HG03066 (cell line): ENCODE measurements around the gene ITGAD.
"Not testable (repeated sequence)": the region's sequence is repeated elsewhere in the genome, so short reads cannot be mapped to it uniquely, and the experiment has no call there.

Source experiments
- ATAC-seq: cut with Tn5 transposase; IDR thresholded peaks from one replicate; pipeline ENCODE4 v1.9.1; 2021; ENCODE audit warnings: low read depth; ENCODE audit not compliant: unreplicated experiment

Gene ITGAD

DNA sequence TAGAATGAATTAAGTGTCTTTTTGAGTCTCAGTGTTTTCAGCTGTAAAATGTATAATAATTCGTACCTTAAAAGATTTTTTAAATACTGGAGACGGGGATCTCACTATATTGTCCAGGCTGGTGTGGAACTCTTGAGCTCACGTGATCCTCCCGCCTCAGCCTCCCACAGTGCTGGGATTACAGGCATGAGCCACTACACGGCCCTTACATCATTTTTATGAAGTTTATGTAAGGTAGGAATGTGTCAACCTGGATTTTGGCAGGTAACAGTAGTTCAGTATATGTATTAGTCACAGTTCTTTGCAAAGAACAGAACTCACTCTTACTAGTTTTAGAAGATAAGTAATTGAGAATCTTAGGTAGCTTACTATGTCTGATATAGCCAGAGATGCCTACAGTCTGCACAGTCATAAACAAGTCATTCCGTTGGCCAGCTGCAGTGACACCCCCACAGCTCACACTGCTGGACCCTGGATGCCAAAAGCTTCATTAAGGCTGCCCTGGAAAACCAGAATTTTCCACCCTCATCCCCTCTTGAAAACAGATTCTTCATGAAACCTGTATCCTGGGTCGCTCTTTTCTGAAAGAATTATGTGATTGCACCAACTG is 35.6 kb downstream of the ITGAD start:
- no peak for ATAC-seq

DNA sequence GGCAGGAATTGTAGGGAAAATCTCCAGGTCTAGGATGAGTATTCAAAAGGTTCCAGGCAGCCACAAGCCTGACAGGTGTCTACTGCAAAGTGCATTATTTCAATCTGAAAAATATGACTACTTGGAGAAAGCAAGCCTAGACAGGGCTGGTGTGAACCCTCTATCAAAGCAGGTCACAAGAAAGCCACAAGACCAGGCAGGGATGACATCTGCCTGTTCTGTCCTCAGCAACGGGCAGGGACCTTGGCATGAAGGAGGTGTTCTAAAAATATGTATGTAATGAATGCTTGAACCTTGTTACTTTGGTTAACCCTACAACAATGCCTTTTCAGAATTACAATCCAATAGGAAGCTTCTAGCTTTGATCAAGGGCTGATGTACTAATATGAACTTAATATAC is 36.2 kb downstream of the ITGAD start:
- ATAC-seq = no peak

DNA sequence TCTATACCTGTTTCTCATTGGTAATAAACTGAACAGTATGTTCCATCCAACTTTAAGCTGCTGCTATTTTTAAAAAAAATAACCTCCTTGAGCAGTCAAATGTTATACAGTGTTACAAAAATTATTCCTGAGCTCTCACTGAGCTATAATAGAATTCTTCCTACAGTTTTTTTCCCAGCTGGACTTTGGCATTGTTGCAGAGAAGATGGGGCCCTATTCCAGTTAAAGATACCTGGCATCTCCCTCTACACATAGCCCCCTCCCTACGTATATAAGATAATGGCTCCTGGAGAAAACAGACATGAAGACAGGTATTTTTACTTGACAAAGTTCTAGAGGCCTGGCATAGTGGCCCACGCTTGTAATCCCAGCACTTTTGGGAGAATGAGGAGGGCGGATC is 36.7 kb downstream of the ITGAD start:
- ATAC-seq = no peak

DNA sequence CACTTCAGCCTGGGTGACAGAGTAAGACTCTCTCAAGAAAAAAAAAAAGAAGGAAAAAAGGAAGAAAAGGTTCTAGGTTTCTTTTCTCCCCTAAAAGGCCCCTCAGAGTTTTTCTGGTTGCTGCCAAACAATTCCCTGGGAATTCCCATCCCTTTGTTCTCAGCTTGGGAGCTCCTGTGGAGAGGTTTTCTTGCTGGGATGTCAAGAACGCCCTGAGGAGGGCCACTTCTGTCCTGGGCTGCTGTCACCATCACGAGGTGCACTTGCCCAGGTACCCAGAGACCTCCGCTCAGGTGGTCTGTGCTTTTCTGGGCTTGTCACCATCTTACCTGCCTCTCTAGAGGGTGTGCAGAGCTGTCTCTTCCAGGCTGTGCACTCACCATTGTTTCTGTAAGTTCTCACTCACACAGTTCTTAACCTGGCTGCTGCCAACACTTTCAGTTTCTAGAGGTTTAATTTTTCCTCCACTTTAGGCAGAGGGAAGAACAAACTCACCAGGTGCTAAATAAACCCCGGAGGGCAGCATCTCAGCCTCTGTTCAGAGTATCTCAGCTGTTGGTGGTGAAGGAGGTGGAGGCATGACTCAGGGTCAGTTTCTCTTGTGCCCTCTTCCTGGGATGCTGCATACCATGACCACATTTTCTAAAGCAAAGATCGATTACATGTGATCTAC is 37.4 kb downstream of the ITGAD start:
- ATAC-seq = no peak

DNA sequence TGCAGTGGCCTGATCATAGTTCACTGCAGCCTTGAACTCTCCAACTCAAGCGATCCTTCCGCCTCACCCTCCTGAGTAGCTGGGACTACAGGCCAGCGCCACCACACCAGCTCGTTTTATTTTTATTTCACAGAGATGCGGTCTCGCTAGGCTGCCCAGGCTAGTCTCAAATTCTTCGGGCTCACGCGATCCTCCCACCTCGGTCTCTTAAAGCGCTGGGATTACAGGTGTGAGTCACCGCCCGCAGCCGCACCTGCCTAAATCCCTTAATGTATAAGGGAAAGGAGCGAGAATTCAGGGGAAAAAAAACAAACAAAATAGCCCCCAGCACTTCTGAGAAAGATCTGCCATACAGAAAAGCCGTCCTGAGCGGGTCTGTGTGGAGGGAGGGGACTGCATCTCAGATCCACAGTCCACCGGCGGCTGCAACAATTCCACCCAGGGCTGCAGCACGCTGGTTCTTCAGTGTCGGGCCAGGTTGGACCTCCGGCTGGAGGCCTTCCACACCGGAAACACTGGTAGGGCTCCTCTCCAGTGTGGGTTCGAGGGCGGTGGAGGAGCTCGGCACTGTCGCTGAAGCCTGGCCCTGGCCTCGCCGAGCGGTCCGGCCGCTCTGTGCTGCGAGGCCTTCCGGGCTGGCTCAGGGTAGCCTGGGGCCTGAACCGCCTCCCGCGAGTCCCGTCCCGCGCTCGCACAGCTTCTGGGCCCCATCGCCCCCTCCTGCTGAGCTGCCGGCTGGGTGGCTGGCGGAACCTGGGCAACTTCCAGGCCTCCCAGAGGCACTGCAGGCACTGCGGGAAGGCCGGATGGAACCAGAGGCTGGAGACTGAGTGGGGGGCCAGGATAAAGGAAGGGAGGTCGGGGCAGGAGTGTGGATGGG is 42.4 kb downstream of the ITGAD start:
- no peak for ATAC-seq

DNA sequence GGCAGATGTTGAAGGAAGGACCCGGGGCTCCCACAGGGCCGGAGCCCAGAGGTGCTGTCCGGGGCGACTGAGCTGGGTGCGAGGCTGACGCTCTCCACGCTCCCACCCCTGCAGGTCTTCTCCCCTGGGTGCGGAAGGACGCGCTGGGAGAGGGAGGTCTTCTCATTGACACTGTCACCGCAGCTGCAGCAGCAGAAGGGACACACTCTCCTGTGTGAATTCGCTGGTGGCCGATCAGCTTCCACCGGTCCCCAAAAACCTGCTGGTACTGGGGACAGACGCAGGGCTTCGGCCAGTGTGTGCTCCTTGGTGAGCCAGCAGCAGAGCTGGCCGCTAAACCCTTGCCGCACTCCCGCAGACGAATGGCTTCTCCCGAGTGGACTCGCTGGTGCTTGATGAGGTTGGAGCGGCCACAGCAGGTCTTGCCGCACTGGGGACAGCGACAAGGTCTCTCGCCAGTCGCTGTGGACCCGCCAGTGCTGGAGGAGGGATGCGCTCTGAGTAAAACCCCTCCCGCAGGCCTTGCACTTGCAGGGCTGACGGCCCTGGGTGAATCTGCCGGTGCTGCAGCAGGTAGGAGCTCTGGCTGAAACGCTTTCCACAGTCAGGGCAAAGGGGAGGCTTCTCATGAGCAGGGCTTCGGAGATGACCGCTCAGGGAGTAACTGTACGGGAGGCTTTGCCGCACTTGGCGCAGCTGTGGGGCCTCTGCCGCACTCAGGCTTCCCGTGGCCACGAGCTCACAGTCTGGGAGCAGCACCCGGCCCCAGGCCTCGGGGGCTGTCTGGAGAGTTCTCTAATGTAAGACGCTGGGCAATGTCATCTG is 43.3 kb downstream of the ITGAD start:
- no peak for ATAC-seq

DNA sequence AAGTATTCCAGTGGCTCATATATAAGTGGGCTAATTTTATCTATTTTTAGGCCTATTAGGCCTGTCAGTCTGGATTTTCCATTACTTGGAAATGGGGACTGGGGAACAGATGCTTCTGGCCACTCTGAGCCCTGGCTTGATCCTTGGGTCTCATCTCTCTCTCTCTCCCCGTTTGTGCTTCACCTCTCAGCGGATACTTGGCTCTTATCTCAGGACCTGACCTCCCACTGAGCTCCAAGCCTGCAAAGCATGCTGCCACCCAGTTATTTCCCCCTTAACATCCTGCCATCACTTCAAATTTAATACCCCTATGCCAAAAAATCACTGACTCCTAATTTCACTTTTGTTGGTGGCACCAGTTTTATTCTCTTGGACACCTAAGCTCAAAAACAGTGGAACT is 45.3 kb downstream of the ITGAD start:
- no peak for ATAC-seq

DNA sequence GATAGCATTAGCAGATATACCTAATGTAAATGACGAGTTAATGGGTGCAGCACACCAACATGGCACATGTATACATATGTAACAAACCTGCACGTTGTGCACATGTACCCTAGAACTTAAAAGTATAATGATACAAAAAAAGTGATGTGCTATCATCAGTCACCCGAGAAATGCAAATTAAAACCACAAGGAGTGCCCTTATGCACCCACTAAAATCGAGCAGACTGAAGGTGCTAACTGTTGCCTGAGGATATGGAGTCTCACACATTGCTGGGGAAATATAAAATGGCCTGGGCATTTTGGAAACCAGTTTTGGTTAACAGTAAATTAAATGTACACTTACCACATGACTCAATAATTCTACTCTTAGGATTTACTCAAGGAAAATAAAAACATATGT is 45.9 kb downstream of the ITGAD start:
- not testable (repeated sequence) for ATAC-seq

DNA sequence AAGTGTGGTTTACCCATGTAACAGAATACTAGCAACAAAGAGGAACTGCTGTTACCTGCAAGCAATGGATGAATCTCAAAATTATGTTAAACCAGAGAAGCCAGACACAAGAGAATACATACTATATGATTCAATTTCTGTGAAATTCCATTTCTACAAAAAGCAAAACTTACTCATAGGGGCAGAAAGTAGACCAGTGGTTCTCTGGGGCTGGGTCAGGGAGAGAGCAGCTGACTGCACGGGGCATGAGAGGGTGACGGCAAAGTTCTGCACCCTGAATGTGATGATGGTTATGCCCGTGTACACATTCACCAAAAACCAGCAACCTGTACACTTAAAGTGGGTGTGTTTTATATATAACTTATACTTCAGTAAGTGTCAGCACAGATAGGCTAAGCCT is 46.4 kb downstream of the ITGAD start:
- no peak for ATAC-seq

DNA sequence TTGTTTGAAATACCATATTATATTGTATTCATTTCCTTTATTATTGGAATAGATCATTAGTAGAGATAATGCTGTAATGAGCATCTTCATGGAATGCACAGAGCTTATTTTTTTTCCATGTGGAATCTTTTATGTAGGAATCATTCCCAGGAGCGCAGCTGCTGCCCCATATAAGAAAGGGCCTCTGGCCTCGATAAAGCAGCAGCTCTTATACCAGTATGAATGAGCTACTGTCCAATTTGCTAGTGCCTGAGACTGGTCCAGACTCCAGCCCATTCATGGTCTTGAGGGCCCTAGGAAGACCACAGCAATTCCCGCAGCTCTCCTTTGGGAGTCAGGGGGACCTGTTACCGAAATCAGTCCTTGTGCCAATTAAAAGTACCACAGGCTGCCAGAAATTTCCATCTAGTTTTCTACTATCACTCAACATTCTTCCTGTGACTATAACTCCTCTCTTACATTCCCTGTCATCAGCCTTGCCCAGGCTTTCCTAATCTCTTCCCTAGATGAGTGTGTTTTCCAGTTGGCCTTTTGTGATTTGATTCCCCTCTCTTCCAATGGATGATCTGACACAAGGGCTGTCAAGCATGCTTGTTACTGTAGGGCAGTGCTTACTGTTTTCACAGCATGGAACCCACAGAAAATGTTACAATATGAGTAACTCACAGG is 47.5 kb downstream of the ITGAD start:
- ATAC-seq = no peak

DNA sequence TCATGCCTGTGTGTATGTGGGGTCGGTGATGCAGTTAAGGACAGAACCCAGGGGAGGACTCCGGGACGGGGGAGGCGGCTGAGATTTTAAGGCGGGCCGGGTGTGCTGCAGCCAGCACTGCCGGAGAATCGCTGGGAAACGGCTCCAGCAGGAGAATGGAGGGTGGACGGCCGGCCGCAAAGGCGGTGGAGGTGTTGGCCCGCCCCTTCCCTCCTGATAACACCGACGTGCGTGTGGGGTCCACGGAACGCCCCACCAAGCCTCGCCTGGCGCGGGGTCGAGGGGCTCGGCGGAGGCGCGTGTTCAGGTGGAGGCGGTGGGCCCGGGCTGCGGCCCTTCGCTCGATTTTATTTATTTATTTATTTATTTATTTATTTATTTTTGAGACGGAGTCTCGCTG is 48.8 kb downstream of the ITGAD start:
- ATAC-seq = no peak

DNA sequence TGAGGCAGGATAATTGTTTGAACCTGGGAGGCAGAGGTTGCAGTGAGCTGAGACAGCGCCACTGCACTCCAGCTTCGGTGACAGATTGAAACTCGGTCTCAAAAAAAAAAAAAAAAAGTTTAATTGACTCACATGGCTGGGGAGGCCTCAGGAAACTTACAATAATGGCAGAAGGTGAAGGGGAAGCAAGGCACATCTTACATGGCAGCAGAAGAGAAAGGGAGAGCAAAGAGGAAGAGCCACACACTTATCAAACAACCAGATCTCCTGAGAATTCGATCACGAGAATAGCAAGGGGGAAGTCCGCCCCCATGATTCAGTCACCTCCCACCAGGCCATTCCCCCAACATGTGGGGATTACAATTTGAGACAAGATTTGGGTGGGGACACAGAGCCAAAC is 52.8 kb downstream of the ITGAD start:
- not testable (repeated sequence) for ATAC-seq

DNA sequence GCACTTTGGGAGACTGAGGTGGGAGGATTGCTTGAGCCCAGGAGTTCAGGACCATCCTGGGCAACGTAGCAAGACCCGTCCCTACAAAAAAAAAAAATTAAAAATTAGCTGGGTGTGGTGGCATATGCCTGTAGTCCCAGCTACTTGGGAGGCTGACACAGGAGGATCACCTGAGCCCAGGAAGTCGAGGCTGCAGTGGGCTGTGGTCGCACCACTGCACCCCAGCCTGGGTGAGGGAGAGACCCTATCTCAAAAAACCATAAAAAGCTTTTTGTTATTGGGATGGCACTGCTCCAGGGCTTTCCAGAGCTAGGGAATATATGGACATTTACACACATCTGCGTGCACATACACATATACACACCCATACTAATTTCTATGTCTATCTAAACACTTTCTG is 58.1 kb downstream of the ITGAD start:
- ATAC-seq = no peak

DNA sequence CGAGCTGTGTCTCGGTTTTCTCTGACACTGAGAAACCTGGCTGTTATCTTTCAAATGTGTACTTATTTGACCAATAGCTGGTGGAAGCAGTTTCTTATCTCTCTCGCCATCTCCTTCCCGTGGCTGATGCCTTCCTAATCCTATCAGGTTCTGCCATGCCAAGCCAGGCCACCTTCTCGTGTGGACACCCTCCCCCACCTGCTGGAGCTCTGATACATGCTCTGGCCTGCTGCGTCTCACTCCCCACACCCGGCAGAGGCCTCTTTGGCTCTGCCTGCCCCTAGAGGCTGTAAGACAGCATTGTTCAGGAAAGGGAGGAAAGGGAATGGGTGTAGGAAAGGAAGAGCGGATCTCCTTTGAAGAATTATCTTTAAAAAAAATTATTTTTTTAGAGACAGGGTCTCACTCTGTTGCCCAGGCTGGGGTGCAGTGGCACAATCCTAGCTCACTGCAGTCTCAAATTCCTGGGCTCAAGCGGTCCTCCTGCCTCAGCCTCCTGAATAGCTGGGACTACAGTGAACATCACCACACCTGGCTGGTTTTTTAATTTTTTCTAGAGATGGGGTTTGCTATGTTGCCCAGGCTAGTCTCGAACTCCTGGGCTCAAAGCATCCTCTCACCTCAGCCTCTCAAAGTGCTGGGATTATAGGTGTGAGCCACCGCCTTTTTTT is 58.7 kb downstream of the ITGAD start:
- no peak for ATAC-seq

DNA sequence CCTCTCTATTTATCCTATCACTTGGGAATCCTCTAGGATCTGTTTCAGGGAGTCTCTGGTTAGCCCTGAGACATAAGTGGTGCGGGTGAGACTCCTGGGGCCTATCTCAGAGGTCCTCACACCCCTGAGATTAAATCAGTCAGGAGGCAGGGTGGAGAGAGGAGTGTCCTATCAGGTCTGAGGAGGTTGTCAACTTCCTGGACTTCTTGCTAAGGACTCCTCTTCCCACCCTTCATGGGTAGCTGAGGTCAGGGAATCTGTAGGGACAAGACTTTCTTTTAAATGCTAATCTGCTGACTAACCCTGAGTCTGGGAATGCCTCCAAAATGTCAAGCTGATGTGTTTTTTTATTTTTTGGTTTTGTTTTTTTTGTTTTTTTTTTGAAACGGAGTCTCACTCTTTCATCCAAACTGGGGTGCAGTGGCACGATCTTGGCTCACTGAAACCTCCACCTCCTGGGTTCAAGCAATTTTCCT is 59.5 kb downstream of the ITGAD start:
- no peak for ATAC-seq

DNA sequence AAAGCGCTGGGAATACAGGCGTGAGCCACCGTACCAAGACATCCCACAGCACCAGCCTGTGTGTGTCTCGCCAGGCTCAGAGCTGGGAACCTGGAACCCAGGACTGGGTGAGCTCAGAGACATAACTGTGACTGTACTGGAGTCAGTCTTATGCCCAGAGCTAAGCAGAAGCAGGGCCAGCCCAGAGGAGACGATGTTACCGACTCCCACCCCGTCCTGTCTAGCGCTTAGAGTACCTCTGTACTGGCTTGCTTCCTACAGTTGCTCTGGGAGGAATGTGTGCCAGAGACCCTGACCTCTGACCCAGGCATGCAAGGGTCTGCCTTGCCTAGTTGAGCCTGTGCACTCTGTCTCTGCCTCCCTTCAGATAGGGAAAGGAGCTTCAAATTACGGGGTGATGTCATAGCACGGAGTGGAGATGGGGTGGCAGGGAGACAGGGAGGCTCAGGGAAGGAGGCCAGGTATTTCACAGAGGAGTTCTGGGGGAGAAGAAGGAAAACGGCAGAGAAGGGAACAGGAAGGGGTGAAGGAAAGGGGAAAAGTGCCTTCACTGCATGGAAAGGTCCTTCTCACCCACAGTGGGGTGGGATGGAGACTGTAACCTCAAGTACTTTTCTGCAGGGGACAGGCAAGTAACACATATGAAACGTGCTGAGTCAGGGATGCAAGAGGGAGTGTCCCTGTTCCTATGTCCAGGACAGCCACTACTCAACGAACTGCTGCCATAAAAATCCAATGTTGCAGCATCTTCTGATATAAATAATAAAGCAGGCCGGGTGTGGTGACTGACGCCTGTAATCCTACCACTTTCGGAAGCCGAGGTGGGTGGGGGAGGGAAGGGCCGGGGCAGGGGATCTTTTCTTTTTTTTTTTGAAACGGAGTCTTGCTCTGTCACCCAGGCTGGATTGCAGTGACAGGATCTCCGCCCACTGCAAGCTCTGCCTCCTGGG is 60.4 kb downstream of the ITGAD start:
- ATAC-seq = no peak

DNA sequence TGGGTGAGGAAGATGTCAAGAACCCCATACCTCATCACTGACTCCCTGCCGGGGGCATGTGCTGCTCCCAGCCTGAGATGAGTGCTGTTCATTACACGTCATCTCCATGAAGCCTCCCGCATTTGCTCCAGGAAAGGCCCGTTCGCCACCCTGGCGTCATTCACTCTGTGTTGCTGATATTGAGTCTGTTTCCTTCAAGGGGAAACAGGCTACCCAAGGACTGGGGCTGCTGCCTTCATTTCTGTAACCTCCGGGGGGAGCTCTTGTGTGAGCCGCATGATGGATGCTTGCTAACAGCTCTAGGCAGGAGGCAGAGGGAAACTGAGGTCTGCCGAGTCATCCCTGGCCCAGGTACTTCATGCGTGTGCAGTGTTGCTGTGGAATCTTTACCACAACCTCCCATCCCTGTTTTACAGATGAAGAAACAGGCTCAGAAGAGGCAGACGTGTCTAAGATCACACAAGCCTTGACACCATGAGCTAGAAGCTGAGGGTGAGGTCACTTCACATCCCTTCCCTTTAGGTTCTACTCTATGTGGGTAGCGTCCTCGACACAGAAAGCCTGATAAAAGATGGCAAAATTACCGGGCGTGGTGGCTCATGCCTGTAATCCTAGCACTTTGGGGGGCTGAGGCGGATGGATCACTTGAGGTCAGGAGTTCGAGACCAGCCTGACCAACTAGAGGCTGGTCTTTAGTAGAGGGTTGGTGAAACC is 62.6 kb downstream of the ITGAD start:
- no peak for ATAC-seq

DNA sequence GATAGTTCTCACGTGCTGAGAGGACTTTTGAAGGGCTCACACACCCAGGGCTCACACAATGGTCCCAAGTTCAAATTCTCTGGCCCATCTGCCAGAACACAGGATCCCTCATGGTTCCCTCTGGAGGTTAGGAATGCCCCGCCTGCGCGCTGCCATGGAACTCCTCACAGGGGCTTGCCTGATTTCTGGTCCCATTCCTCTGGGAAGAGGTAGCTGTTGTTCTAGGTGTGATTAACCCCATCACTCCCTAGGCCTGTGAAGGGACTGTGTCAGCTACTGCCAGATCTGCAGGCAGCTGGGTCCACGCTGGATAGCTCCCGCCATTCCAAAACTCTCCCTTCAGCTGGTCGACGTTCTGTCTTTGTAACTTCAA is 63.8 kb downstream of the ITGAD start:
- no peak for ATAC-seq
